Karpas-422 (cell line): ENCODE results near the gene ACSM4. TPM values are rescaled to one million over a fixed set of nuclear protein-coding genes. Genes with fewer than 3 reads are reported as not detected.

Experiments
- DNase-seq: peaks from one replicate; pipeline ENCODE4 v3.0.0-alpha.2; 2015
- H2AFZ ChIP-seq: fragments of 200-600 bp; sonication (generic); 2 replicates; pipeline ENCODE4 v1.6.1; 2014; ENCODE audit warnings: antibody characterized with exemption, low read length, mixed read lengths
- H3K27ac ChIP-seq: fragments of 200-600 bp; sonication (generic); 2 replicates; pipeline ENCODE4 v1.5.1; 2014; ENCODE audit warnings: mild to moderate bottlenecking, low read length, moderate library complexity
- H3K27me3 ChIP-seq: fragments of 200-600 bp; sonication (generic); 2 replicates; pipeline ENCODE4 v1.6.1; 2014; ENCODE audit warnings: low read length, mixed read lengths
- H3K36me3 ChIP-seq: fragments of 200-600 bp; sonication (generic); 2 replicates; pipeline ENCODE4 v1.6.1; 2014; ENCODE audit warnings: low read length, mixed read lengths; ENCODE audit not compliant: insufficient read depth
- H3K4me1 ChIP-seq: fragments of 200-600 bp; sonication (generic); 2 replicates; pipeline ENCODE4 v1.6.1; 2014; ENCODE audit warnings: mild to moderate bottlenecking, low read length, mixed read lengths
- H3K4me2 ChIP-seq: fragments of 200-600 bp; sonication (generic); 2 replicates; pipeline ENCODE4 v1.6.1; 2014; ENCODE audit warnings: low read length, low read depth, mild to moderate bottlenecking; ENCODE audit not compliant: poor library complexity, severe bottlenecking
- H3K4me3 ChIP-seq: fragments of 200-600 bp; sonication (generic); 2 replicates; pipeline ENCODE4 v1.5.1; 2014; ENCODE audit warnings: mild to moderate bottlenecking, antibody characterized with exemption, low read length, mixed read lengths
- H3K79me2 ChIP-seq: fragments of 200-600 bp; sonication (generic); 2 replicates; pipeline ENCODE4 v1.6.1; 2014; ENCODE audit warnings: mild to moderate bottlenecking, low read length, mixed read lengths
- H3K9ac ChIP-seq: fragments of 200-600 bp; sonication (generic); 2 replicates; pipeline ENCODE4 v1.6.0; 2014; ENCODE audit warnings: low read length
- H3K9me2 ChIP-seq: fragments of 200-600 bp; sonication (generic), shearing (Covaris generic); replicated peaks from 2 replicates; pipeline ENCODE4 v1.6.0; 2014; ENCODE audit warnings: mild to moderate bottlenecking, low read length, moderate library complexity; ENCODE audit not compliant: insufficient read depth
- H3K9me3 ChIP-seq: fragments of 300-700, 200-600 bp; sonication (generic); 2 replicates; pipeline ENCODE4 v1.6.1; 2014; ENCODE audit warnings: low read length, mixed read lengths
- H4K20me1 ChIP-seq: fragments of 200-600 bp; sonication (generic); 2 replicates; pipeline ENCODE4 v1.6.1; 2014; ENCODE audit warnings: mild to moderate bottlenecking, antibody characterized with exemption, low read length, low read depth; ENCODE audit not compliant: insufficient read depth
- total RNA-seq: library from RNA; depleted of rRNA; stranded (reverse); fragments of >200 nt; shearing (Covaris generic); gene quantifications from 2 replicates; pipeline ENCODE4 v1.2.3, GENCODE V29; 2014; ENCODE audit warnings: low replicate concordance; rRNA removed

Gene ACSM4
- total RNA-seq, 1 experiment from 2014 or later: not detected

DNA sequence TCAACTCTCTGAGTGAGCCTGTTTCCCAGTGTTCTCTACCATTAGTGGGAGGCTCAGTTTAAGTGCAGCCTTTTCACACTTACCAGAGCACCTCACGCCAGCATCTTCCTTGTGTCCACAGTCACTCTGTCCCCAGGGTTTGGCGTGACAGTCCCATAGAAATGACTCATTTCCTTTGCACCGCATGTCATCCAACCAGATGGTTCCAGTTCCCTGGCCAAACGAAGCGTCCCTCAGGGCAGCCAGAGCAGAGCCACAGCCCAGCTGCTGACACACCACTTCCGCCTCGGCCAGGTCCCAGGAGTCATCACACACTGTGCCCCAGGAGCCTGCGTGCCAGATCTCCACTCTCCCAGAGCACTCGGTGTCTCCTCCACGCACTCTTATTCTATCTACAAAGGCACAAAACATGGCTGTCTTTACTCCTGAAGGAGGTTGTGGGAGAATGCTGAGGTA, 65.4 kb downstream of the ACSM4 start:
- peak overlapping the region; percentile 62 for H3K9ac ChIP-seq
- DNase-seq: peak; percentile 90
- H3K9me3 ChIP-seq: no peaks in the 10 kb centered on the region
- H3K27me3 ChIP-seq: no peaks in the 10 kb centered on the region
- H3K79me2 ChIP-seq: no peaks in the 10 kb centered on the region
- peak overlapping the region; percentile 83 for H2AFZ ChIP-seq
- H3K9me2 ChIP-seq: no peaks in the 10 kb centered on the region
- peak overlapping the region; percentile 79 for H3K4me2 ChIP-seq
- H3K27ac ChIP-seq: no peak overlapping the region
- peak overlapping the region; percentile 67 for H3K4me3 ChIP-seq
- H3K36me3 ChIP-seq: 0 out of 2 replicates have a peak, but pooled peaks cover 2% of the 10 kb centered on the region
- H3K4me1 ChIP-seq: peaks cover 27% of the 10 kb centered on the region
- H4K20me1 ChIP-seq: no peaks in the 10 kb centered on the region

DNA sequence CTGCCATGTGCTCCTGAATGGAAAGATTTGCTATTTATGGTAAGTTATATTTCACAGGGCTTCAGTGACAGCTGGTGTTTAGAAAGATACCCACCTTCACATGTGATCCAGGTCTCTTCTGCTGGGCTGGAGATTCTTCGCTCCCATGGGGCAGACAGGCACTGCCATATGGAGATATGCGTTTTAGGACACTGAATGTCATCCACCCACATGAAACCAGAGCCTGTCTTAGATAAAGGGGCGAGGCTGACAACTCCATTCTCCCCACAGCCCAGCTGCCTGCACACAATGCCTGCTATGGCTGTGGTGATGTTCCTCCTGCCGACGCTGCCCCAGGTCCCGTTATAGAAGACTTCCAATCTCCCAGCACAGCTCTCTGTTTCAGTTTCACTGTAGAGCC, 69.4 kb downstream of the ACSM4 start:
- Histone ChIP-seq H3K36me3 (no peaks in the 10 kb centered on the region), H3K4me1 (peaks cover 18% of the 10 kb centered on the region), H3K79me2 (no peaks in the 10 kb centered on the region), H3K9me2 (no peaks in the 10 kb centered on the region), H3K4me3 (no peak overlapping the region), H3K4me2 (no peak overlapping the region), H3K27ac (no peak overlapping the region), H2AFZ (no peak overlapping the region), H3K9ac (no peak overlapping the region), H3K9me3 (no peaks in the 10 kb centered on the region), H3K27me3 (no peaks in the 10 kb centered on the region), H4K20me1 (no peaks in the 10 kb centered on the region)
- DNase-seq: no peak

DNA sequence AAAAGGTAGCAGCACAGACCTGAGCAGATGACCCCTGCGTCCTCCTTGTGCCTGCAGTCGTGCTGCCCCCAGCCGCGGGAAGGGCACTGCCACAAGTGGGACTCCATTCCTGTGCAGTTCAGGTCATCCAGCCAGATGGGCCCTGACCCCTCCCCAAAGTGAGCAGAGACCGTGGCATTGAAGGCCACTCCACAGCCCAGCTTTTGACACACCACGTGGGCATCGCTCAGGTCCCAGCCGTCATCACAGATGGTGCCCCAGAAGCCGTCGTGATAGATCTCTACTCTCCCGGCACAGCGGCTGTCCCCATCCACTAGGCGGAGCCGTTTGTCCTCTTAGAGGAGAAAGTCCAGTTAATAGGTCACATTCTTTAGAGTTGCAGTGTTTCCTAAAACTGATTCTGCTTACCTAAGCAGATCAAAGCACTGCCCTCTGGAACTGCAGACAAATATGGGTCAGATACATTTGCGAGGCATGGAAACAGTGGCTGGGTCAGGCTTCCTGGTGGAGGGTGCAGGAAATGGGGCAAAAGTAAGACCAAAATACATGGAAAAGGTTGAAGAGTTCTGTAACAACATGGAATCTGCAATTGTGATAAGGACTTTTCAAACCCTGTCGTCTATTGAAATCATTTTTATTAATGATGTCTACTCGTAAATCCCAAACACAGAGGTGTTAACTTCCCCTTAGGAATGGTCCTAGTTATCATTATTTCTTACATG, 70.7 kb downstream of the ACSM4 start:
- H3K4me1 ChIP-seq: peaks cover 4% of the 10 kb centered on the region
- no peaks in the 10 kb centered on the region for H4K20me1 ChIP-seq
- no peaks in the 10 kb centered on the region for H3K27me3 ChIP-seq
- H3K9ac ChIP-seq: no peak overlapping the region
- no peaks in the 10 kb centered on the region for H3K79me2 ChIP-seq
- no peaks in the 10 kb centered on the region for H3K9me3 ChIP-seq
- no peaks in the 10 kb centered on the region for H3K36me3 ChIP-seq
- H3K9me2 ChIP-seq: no peaks in the 10 kb centered on the region
- DNase-seq: peak; percentile 83
- H3K27ac ChIP-seq: no peak overlapping the region
- H3K4me2 ChIP-seq: no peak overlapping the region
- H3K4me3 ChIP-seq: no peak overlapping the region
- no peak overlapping the region for H2AFZ ChIP-seq

DNA sequence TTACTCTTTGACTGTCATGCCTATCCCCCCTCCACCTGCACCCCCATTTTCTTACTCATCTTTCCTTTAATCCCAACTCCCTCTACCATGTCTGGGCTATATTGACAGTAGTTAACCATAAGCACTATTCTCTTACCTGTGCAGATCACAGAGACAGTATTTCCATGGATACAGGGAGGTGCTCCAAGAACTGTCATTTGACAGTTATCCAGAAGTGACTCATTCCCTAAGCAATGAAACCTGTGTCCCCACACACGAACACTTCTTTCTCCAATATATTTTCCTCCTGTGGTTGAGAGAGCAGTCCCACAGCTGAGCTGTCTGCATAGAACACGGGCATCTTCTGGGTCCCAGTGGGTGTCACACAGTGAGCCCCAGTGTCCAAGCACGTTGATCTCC, 71.3 kb downstream of the ACSM4 start:
- Histone ChIP-seq H3K9me2 (no peaks in the 10 kb centered on the region), H3K4me1 (no peaks in the 10 kb centered on the region), H3K79me2 (no peaks in the 10 kb centered on the region), H4K20me1 (no peaks in the 10 kb centered on the region), H3K36me3 (no peaks in the 10 kb centered on the region), H3K27me3 (no peaks in the 10 kb centered on the region), H2AFZ (no peak overlapping the region), H3K9ac (no peak overlapping the region), H3K9me3 (no peaks in the 10 kb centered on the region), H3K4me3 (no peak overlapping the region), H3K4me2 (no peak overlapping the region), H3K27ac (no peak overlapping the region)
- DNase-seq: no peak

DNA sequence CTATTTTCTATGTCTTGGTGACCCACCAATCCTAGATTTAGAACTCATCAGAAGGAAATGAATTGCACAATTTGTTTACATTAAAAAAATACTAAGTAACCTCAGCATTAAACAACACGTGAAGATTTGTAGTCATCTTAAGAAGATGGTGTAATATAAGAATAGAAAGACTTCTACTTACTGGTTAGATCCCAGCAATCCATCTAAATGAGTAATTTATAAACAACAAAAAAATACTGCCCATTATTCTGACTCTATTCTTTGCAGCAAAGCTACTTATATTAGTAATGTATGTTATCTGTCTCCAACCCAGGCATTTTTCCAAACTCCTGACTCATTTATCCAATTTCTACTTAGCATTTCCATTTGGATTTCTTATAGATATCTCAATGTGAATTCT, 72.3 kb downstream of the ACSM4 start:
- H4K20me1 ChIP-seq: no peaks in the 10 kb centered on the region
- no peak overlapping the region for H3K27ac ChIP-seq
- H3K4me2 ChIP-seq: no peak overlapping the region
- no peak for DNase-seq
- H3K79me2 ChIP-seq: no peaks in the 10 kb centered on the region
- no peaks in the 10 kb centered on the region for H3K9me3 ChIP-seq
- H3K36me3 ChIP-seq: no peaks in the 10 kb centered on the region
- no peaks in the 10 kb centered on the region for H3K9me2 ChIP-seq
- H3K27me3 ChIP-seq: no peaks in the 10 kb centered on the region
- H3K4me1 ChIP-seq: no peaks in the 10 kb centered on the region
- no peak overlapping the region for H3K9ac ChIP-seq
- no peak overlapping the region for H3K4me3 ChIP-seq
- no peak overlapping the region for H2AFZ ChIP-seq

Other genes starting within 250 kb of the ACSM4 start
- gene C1S, start 243.4 kb upstream of the ACSM4 start, total RNA-seq: 4.7 TPM in 1 of 2 replicates, not detected in the other
- 1.5 and 2.8 TPM in 2 replicates for gene C1R, start 211.6 kb upstream of the ACSM4 start, total RNA-seq
- gene C1RL, start 194.9 kb upstream of the ACSM4 start, total RNA-seq: 47.7 and 81.5 TPM in 2 replicates
- gene RBP5, start 175.2 kb upstream of the ACSM4 start, total RNA-seq: not detected in 2 replicates
- 30.0 and 40.3 TPM in 2 replicates for gene CLSTN3, start 173.7 kb upstream of the ACSM4 start, total RNA-seq
- gene PEX5, start 114.4 kb upstream of the ACSM4 start, total RNA-seq: 25.9 and 80.8 TPM in 2 replicates
- gene CD163L1, start 140.1 kb downstream of the ACSM4 start, total RNA-seq: 19.4 and 34.4 TPM in 2 replicates
- not detected in 2 replicates for gene CD163, start 199.7 kb downstream of the ACSM4 start, total RNA-seq